ENCODE data around the gene MLXIPL.
"Not testable (repeated sequence)": the region's sequence is repeated elsewhere in the genome, so short reads cannot be mapped to it uniquely, and the experiment has no call there.

The MLXIPL gene

GRCh38 chr7:73612598-73613269, 11.6 kb downstream of the MLXIPL start:
- no peak for FAIRE-seq

GRCh38 chr7:73611017-73611555, 13.2 kb downstream of the MLXIPL start:
- FAIRE-seq = no peak

- no peak for FAIRE-seq
Measured at GRCh38 chr7:73610105-73610504, 14.2 kb downstream of the MLXIPL start.

GRCh38 chr7:73607692-73607983, 16.7 kb downstream of the MLXIPL start:
- not testable (repeated sequence) for FAIRE-seq

- FAIRE-seq = no peak
Measured at GRCh38 chr7:73606801-73607691, 17.3 kb downstream of the MLXIPL start.

- FAIRE-seq = no peak
Measured at GRCh38 chr7:73605601-73606220, 18.6 kb downstream of the MLXIPL start.

- FAIRE-seq = no peak
Measured at GRCh38 chr7:73602721-73603651, 21.3 kb downstream of the MLXIPL start.

GRCh38 chr7:73599916-73600315, 24.4 kb downstream of the MLXIPL start:
- no peak for FAIRE-seq

- no peak for FAIRE-seq
Measured at GRCh38 chr7:73599151-73599882, 25.0 kb downstream of the MLXIPL start.

- no peak for FAIRE-seq
Measured at GRCh38 chr7:73597978-73598782, 26.1 kb downstream of the MLXIPL start.

- no peak for FAIRE-seq
Measured at GRCh38 chr7:73596191-73597065, 27.9 kb downstream of the MLXIPL start.

- FAIRE-seq = no peak
Measured at GRCh38 chr7:73595358-73595757, 29.0 kb downstream of the MLXIPL start.

- no peak for FAIRE-seq
Measured at GRCh38 chr7:73593207-73594045, 30.9 kb downstream of the MLXIPL start.

- FAIRE-seq = no peak
Measured at GRCh38 chr7:73586911-73587310, 37.4 kb downstream of the MLXIPL start.

- no peak for FAIRE-seq
Measured at GRCh38 chr7:73585196-73585595, 39.1 kb downstream of the MLXIPL start.

GRCh38 chr7:73582664-73583202, 41.6 kb downstream of the MLXIPL start:
- no peak for FAIRE-seq

GRCh38 chr7:73581006-73581405, 43.3 kb downstream of the MLXIPL start:
- FAIRE-seq = not testable (repeated sequence)

- peak; percentile 91 for FAIRE-seq
Measured at GRCh38 chr7:73578342-73579128, 45.8 kb downstream of the MLXIPL start, which contains the start of gene TBL2. Gene TBL2, minus strand, starts transcription at chr7:73578579. Its CDS starts 30 bp downstream, at chr7:73578549.
